GM20000 (cell line): ENCODE measurements around the gene CDA.

Experiments used
- DNase-seq: peaks from one replicate; pipeline ENCODE4 v3.0.0; 2012; ENCODE audit warnings: low spot score
- TF ChIP-seq, protein P1 (sequence below): IDR thresholded peaks from 2 replicates; pipeline ENCODE4 v1.5.1; 2012; ENCODE audit warnings: mild to moderate bottlenecking, control low read depth; ENCODE audit errors: extremely low read depth, missing control alignments

Gene CDA

DNA sequence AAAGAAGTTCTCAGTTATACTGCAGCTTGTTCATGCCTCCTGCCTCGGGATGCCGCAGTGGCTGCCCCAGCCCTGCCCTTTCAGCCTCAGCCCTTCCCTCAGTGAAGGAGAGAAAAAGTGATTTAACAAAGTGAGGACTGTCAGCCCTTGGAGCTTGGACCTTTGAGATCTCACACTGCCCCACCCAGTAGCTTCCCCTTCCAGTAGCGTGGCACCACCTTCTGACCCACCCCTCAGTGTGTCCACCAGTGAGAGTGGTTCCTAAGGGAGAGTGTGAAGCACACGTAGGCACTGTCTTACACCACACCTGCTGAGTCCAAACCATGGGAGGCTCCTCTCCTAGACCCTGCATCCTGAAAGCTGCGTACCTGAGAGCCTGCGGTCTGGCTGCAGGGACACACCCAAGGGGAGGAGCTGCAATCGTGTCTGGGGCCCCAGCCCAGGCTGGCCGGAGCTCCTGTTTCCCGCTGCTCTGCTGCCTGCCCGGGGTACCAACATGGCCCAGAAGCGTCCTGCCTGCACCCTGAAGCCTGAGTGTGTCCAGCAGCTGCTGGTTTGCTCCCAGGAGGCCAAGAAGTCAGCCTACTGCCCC is at the start of gene CDA:
CDA (plus strand) TSS at position 464 of the 592 bp plus-strand sequence; CDS start at position 497, 33 bp downstream.
- no peak for DNase-seq
- TF ChIP-seq, protein P1, sequence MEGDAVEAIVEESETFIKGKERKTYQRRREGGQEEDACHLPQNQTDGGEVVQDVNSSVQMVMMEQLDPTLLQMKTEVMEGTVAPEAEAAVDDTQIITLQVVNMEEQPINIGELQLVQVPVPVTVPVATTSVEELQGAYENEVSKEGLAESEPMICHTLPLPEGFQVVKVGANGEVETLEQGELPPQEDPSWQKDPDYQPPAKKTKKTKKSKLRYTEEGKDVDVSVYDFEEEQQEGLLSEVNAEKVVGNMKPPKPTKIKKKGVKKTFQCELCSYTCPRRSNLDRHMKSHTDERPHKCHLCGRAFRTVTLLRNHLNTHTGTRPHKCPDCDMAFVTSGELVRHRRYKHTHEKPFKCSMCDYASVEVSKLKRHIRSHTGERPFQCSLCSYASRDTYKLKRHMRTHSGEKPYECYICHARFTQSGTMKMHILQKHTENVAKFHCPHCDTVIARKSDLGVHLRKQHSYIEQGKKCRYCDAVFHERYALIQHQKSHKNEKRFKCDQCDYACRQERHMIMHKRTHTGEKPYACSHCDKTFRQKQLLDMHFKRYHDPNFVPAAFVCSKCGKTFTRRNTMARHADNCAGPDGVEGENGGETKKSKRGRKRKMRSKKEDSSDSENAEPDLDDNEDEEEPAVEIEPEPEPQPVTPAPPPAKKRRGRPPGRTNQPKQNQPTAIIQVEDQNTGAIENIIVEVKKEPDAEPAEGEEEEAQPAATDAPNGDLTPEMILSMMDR = no peak

DNA sequence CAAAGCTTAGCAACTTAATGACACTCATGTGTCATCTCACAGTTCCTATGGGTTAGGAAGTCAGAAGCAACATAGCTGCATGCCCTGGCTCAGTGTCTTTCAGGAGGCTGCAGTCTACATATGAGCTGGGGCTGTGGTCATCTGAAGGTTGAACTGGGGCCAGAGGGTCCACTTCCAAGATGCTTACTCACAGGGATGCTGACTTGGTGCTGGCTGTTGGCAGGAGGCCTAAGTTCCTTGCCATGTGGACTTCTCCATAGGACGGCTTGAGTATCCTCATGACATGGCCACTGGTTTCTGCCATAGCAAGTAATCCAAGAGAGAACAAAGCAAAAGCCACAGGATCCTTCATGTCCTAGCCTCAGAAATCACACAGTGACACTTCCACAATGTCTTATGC is 48.6 kb upstream of the CDA start:
- TF ChIP-seq, protein P1 = no peak
- no peak for DNase-seq

DNA sequence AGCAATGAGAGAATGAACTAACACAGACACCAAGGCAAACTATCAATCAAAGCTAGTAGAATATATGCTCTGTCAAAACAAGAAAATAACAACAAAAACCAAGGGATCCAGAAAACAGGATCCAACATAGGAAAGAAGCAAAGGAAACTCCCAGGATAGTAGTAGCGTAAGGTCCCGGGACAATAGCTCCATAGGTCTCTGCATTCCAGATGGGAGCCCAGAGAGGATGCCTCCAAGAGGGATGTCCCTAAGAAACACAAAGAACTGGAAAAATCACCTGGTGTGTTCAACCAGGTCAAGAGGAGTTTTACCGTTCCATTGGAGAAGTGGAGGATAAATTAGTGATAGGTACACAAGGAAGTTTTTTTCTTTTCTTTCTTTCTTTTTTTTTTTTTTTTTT is 42.3 kb upstream of the CDA start:
- no peak for DNase-seq
- TF ChIP-seq, protein P1 = no peak

DNA sequence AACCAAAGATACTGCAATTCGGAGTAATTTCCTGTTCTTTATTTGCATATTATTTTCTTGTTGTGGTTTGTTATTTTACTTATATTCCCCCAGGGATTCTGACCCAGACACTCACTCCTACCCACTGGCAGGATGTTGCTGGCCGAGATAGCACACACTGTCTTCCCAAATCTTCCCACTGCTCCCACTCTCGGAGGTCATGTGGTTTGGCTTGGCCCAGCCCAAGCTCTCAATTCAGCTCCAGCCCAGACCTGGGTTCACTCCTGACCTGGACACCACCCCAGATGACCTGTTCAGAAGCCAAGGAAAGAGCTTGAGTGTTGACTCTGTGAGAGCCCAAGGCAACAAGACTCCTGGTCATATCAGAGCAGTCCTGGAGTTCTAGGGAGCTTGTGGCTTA is 37.7 kb upstream of the CDA start:
- DNase-seq = no peak
- TF ChIP-seq, protein P1 = no peak

DNA sequence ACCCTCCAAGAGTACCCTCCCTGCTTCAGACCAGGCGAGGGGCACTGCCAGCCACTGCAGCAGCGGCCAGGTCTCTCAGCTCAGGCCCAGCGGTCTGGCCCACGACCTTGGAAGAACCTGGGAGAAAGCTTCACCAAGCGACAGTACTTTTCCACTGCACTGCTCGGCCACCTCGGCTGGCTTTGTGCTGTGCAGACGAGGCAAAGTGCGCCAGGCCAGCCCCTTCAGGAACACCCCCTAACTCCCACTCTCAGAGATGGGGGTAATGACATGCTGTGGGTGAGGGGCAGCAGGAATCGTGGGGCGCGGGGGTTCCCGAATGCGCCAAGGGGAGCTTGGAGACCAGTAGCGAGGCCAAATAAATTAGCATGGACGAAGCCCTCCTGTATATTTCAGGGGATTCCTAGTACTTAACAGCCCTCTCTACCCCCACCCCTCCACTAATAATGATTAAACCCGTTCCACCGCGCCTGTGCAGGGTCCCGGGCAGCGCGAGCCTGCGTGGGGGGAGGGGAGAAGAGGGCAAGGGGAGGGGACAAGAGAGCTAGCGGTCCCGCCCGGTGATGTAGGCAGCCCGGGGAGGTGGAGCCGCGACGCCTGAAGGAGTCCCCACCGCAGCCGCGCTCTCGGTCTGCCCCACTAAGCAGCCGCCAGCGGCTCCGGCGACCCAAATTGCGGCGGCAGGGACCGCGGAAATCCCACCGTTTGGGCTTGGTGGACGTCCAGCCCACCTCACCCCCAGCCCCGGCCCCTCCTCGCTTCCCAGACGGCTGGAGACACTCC is 36.8 kb upstream of the CDA start, which contains the start of gene FAM43B:
FAM43B (plus strand) TSS at position 629 of the 783 bp plus-strand sequence. CDS start 401 bp downstream, outside the sequence.
- DNase-seq = no peak
- TF ChIP-seq, protein P1 = no peak

DNA sequence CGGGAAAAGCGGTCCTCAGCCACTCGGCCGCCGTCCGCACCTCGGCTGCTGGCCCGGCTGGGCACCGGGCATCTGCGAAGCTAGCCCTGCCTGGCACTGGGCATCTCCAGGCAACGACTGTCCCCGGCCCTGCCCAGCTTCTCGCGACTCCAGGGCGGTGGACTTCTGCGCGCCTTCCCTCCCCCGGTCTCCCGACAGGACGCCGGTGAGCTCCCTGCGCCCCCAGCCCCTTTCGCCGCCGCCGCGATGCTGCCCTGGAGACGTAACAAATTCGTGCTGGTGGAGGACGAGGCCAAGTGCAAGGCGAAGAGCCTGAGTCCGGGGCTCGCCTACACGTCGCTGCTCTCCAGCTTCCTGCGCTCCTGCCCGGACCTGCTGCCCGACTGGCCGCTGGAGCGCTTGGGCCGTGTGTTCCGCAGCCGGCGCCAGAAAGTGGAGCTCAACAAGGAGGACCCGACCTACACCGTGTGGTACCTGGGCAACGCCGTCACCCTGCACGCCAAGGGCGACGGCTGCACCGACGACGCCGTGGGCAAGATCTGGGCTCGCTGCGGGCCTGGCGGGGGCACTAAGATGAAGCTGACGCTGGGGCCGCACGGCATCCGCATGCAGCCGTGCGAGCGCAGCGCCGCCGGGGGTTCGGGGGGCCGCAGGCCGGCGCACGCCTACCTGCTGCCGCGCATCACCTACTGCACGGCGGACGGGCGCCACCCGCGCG is 36.0 kb upstream of the CDA start:
- TF ChIP-seq, protein P1 = no peak
- no peak for DNase-seq

DNA sequence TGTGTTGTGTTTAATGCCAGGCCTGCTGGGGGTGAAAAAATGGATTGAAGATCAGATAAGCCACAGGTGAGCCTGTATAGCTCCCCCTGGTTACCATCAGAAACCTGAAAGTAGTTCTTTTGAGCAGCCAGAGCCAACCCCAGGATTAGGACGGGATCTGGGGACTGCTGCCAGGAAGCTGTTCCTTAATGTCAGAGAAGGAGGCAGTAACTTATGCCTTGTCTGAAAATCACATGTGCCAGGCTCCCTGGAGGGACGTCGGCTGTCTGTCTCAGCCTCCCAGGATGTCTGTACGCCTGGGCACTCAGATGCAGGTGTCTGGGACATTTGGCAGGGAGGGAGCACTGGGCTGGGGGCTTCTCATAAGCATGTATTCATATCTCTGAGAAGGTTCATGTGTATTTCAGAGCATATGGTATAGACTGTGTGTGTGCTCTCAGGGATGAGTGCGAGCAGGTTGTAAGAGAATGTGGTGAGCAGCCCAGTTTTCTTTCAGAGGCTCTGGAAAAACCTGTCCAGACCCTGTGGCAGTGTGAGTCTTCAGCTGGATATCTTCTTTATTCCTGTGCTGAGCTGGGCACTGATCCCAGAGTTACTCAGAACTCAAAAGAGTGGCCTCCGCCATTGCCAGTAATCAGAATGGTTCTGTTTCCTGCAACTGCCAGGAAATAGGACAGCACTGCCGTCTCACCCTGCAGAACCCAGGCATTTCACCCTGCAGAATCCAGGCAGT is 33.7 kb upstream of the CDA start:
- TF ChIP-seq, protein P1 = no peak
- no peak for DNase-seq
